Measurements from ENCODE around the gene GPR37L1.
"Not testable (repeated sequence)": the region's sequence is repeated elsewhere in the genome, so short reads cannot be mapped to it uniquely, and the experiment has no call there.

GPR37L1 gene

DNA sequence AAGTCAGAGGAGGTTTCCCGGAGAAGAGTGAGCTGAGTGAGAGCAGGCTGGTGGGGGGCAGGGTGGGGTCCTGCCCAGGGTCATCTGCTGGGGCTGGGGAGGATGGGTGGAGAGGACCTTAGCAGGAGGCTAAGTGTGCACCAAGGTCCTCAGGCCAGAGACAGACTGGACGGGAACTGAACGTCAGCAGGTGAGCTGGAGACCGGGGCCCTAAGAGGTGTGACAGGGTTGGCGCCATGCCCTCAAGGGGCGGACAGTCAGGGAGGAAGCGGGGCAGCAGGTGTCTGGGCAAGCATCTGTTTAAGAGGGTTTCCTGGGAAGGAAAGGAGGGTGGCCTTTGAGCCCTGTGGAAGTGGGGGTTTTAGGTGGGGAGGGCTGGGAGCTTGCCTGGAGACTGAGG, 51.3 kb downstream of the GPR37L1 start:
- H3K27ac ChIP-seq: no peak overlapping the region
- no peak for TF ChIP-seq ZFX (IDR thresholded peaks at IDR 0.05; ENCODE audit: borderline replicate concordance)
- TF ChIP-seq, protein P1, sequence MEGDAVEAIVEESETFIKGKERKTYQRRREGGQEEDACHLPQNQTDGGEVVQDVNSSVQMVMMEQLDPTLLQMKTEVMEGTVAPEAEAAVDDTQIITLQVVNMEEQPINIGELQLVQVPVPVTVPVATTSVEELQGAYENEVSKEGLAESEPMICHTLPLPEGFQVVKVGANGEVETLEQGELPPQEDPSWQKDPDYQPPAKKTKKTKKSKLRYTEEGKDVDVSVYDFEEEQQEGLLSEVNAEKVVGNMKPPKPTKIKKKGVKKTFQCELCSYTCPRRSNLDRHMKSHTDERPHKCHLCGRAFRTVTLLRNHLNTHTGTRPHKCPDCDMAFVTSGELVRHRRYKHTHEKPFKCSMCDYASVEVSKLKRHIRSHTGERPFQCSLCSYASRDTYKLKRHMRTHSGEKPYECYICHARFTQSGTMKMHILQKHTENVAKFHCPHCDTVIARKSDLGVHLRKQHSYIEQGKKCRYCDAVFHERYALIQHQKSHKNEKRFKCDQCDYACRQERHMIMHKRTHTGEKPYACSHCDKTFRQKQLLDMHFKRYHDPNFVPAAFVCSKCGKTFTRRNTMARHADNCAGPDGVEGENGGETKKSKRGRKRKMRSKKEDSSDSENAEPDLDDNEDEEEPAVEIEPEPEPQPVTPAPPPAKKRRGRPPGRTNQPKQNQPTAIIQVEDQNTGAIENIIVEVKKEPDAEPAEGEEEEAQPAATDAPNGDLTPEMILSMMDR (IDR thresholded peaks at IDR 0.05): no peak

DNA sequence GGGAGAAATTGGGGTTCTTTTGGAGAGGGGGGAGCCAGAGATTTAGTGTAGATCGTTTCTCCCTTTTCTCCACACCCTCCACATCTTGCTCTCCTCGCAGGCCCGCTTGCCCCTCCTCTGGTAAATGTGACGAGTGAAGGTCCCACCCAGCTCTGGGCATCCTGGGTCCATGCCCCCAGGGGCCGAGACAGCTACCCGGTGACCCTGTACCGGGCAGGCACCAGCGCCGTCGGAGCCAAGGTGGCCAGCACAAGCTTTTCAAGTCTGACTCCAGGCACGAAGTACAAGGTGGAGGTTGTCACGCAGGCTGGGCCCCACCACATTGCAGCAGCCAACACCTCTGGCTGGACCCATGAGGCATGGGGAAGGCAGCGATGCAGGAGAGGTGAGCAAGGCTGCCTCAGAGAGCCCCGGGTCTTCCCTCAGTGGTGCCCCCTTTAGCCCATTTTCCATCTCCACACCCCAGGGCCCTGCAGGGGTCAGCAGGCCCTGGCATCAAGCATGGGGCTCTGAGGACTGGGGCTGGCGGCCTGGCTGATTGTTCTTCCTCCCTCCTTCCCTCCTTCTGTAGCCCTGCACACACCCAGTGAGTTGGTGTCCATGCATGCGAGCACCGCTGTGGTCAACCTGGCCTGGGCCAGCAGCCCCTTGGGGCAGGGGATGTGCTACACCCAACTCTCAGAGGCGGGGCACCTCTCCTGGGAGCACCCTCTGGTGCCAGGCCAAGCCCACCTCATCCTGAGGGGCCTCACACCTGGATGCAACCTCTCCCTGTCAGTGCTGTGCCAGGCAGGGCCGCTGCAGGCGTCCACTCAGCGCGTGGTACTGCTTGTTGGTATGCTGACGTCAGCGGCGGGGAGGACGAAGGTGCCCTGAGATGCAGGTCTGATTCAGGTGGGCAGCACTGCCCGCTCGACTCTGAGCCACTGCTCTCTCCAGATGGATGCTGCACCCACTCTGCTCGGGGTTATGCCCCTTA, 54.5 kb downstream of the GPR37L1 start:
- no peak overlapping the region for H3K27ac ChIP-seq
- TF ChIP-seq, protein P1 (IDR thresholded peaks at IDR 0.05): no peak
- no peak for TF ChIP-seq ZFX (IDR thresholded peaks at IDR 0.05; ENCODE audit: borderline replicate concordance)

DNA sequence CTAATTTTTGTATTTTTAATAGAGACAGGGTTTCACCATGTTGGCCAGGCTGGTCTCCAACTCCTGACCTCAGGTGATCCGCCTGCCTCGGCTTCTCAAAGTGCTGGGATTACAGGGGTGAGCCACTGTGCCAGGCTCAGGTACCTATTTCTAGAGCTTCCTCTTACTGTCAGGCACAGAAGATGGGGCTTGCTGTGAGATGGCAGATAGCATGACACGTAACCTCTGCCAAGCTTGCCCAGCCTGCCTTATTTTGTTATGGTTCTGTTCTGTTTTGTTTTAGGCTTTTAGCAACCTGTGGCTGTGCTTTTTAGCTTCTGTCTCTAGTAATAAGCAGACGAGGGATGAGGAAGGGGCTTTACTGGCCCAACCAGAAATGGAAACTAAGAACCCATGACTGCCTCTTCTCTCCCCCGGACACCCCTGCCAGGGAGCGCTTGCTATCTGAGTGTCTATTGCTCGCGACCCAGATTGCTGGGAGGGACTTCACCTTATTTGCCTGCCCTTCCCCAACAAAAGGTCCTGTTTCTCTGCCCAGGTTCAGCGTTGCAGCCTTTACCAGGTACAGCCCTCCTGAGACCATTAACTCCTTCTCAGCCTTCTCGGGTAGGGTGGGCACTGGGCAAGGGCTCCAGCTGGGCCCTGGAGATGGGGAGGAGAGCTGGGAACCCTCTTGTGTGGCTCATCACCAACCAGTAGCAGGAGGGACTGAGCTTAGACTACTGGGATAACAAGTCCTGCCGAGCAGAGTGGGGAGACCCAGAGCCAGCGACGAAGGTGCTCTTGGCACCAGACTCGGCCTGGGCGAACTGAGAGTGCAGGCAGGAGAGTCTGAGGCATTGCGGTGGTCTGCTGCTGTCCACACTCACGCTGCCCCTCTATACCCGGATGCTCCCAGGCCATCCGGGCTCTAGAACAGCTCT, 57.4 kb downstream of the GPR37L1 start:
- H3K27ac ChIP-seq: no peak overlapping the region
- no peak for TF ChIP-seq ZFX (IDR thresholded peaks at IDR 0.05; ENCODE audit: borderline replicate concordance)
- TF ChIP-seq, protein P1 (IDR thresholded peaks at IDR 0.05): no peak

DNA sequence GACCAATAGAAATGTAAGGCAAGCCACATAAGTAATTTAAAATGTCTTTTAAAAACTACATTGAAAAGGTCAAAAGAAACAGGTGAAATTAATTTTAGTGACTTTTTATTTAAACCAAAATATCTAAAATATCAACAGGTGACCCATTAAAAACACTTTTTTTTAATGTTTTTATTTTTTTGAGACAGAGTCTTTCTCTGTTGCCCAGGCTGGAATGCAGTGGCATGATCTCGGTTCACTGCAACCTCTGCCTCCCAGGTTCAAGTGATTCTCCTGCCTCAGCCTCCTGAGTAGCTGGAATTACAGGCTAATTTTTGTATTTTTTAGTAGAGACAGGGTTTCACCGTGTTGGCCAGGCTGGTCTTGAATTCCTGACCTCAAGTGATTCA, 58.0 kb downstream of the GPR37L1 start:
- not testable (repeated sequence) for H3K27ac ChIP-seq

DNA sequence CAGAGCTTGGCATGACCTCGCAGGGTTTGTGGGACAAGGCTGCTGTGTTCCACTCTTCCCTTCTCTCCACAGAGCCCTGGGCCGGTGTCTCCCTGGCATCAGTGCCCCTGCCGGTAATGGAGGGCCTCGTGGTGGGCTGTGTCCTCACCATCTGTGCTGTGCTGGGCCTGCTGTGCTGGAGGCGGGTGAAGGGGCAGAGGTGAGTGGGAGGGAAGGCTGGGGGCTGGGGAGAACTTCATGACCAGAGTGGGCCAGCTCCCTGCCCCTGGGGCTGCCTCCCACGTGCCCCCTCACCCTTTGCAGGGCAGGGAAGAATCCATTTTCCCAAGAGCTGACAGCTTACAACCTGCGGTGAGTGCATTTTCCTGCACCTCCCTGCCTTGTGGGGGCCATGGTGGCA, 58.9 kb downstream of the GPR37L1 start:
- no peak overlapping the region for H3K27ac ChIP-seq

DNA sequence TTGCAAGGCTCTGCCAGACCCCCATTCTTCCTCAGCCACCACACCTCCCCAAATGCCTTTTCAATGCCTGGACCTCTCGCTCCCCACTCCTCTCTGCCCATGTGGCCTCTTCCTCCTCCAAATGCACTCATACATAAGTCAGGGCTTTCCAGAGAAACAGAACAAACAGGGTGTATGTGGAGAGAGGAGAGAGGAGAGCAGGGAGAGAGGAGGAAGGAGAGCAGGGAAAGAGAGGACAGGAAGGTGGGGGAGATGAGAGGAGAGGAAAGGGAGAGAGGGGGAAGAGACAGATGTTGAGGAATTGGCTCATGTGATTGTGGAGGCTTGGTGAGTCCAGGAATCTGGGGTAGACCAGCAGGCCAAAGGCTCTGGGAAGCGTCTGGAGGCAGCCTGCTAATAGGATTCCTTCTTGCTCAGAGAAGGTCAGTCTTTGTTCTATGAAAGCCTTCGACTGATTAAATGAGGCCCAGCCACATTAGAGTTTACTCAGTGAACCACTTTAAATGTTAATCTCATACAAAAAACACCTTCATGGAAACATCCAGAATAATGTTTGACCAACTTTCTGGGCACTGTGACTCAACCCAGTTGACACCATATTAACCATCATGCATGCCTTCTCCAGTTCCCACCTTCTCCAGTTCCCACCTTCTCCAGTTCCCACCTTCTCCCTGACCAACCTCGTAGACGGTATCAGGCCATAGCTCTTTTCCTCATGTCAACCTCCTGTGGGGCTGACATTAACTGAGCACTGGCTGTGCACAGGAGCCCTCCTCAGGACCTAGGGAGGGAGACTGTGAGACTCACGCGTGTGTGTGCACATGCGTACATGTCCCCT, 59.5 kb downstream of the GPR37L1 start:
- no peak overlapping the region for H3K27ac ChIP-seq
- TF ChIP-seq ZFX (IDR thresholded peaks at IDR 0.05; ENCODE audit: borderline replicate concordance): no peak
- TF ChIP-seq, protein P1 (IDR thresholded peaks at IDR 0.05): no peak

More for the DNA sequence above, 58.9 kb downstream of the GPR37L1 start:
- no peak for TF ChIP-seq ZFX (IDR thresholded peaks at IDR 0.05; ENCODE audit: borderline replicate concordance)
- TF ChIP-seq, protein P1 (IDR thresholded peaks at IDR 0.05): no peak

Data from 22Rv1 (cell line).